C4-2B (cell line): Measurements from ENCODE around the gene MYO9B.

Experiments
- CTCF ChIP-seq: fragments of 450-650 bp; conservative IDR thresholded peaks from 2 replicates; pipeline ENCODE4 v1.5.1; 2017; ENCODE audit warnings: mild to moderate bottlenecking
- ZFX ChIP-seq: fragments of 450-650 bp; IDR thresholded peaks from 2 replicates; pipeline ENCODE4 v1.6.1; 2017

GRCh38 chr19:17194608-17195007, 119.0 kb downstream of the MYO9B start:
- TF ChIP-seq CTCF (no peak), ZFX (no peak)
